Left colon (tissue), 2 donors: Measurements from ENCODE around the gene ASIC4. TPM values are rescaled to one million over a fixed set of nuclear protein-coding genes. Genes with fewer than 3 reads are reported as not detected.
A peak's percentile ranks its signal among the peaks of the same experiment; 100 is the strongest.

ENCODE experiments used
- ATAC-seq: fragments of 200-7000 bp; cut with Tn5 transposase; one replicate; pipeline ENCODE4 v1.9.1; 2020; ENCODE audit warnings: mild to moderate bottlenecking, moderate library complexity
- DNase-seq, 2 donors: peaks; one replicate each; pipeline ENCODE4 v3.0.0-alpha.2; 2020
- intact Hi-C, 2 donors: fragments of 100-400 bp; cut with DNase I in 1 of 2; cut with micrococcal nuclease in 1 of 2; formaldehyde crosslinking; loops; one replicate each; pipeline versions ENCODE4 v1.11.2 to v1.14.0; 2022; cut with DNase I, micrococcal nuclease
- total RNA-seq, 2 donors: library from RNA; stranded (reverse); fragmentation: NEBNext Ultra II Directional; extraction: Animal tissue kit (Norgen Biotek cat#: 25700); gene quantifications; one replicate each; pipeline ENCODE4 v1.2.1, GENCODE V29; 2021
- donor health status: DM: no; HTN: no; CAD: no.
- donor health status: DM: yes; HTN: yes; CAD: no.

The ASIC4 gene
- total RNA-seq, 2 donors from 2014 or later, result not detected

DNA sequence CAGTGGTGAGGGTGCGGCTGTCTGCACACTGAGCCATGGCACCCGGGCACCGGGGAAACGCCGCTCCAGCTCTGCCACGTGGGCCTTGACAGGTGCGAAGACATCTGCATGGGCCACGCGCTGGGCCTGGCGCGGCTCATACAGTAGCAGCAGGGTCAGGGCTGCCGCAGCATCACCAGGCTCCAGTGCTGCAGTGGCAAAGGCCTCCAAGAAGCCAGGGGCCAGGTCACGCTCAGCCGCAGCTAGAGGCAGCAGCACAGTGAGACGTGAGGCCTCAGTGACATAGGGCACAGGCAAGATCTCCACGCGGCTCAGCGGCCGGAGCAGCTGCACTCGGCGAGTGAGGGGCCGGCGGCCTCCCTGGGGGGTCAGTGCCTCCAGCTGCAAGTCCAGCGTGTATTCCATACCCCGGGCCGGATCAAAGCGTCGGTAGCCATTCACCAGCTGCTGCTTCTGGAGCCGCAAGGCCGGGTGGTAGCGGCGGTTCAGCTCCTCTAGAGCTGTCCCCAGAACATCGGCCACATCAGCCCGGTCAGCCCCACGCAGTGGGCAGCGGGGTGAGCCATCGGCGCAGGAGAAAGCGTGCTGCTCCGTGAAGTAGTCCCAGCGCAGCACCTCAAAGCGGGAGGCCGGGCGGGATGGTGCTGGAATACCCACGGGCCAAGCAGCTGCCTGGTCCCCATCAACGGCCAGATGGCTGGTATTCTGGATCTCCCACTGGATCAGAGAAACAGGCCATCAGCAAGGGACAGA, 25.8 kb downstream of the ASIC4 start:
- intact Hi-C loops, result loop anchor here (10.0 kb wide), 2 partner anchors 105 to 135 kb away; no protein-coding TSS in a partner anchor
- ATAC-seq (no peak), DNase-seq (no peak)

DNA sequence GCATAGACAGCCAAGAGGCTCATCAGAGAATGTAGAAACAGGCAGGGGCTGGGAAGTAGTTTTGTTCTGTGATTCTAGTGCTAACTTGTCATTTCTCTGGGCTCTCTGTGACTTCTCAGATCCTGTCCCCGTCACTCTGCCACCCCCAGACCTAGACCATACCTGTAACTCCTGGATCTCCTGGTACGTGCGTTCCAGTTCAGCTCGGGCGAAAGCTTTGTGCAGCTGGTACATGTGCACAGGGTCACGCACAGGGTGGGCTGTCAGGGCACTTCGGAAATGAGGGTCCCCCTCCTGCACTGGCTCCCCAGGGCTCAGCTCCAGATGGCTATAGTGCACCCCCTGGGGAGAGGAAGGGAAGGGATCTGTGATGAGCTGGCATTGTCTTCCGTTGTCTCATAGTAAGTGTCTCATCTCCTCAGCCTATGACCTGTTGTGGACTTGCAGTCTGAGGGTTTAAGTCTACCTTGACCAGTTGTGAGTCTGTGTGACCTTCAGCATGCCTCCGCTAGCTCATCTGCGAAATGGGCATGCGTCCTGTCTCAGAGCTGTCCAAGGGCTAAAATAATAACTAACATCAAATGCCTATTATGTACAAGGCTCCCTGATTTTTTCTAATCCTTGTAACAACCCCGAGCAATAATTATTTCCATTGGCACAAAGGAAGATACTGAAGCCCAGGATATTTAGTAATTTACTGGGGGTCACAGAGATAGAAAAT, 26.7 kb downstream of the ASIC4 start:
- intact Hi-C loops, result loop anchor here in 1 of 2 donors (10.0 kb wide), 1 partner anchor 104 kb away; no protein-coding TSS in a partner anchor
- no peak for ATAC-seq
- no peak for DNase-seq

DNA sequence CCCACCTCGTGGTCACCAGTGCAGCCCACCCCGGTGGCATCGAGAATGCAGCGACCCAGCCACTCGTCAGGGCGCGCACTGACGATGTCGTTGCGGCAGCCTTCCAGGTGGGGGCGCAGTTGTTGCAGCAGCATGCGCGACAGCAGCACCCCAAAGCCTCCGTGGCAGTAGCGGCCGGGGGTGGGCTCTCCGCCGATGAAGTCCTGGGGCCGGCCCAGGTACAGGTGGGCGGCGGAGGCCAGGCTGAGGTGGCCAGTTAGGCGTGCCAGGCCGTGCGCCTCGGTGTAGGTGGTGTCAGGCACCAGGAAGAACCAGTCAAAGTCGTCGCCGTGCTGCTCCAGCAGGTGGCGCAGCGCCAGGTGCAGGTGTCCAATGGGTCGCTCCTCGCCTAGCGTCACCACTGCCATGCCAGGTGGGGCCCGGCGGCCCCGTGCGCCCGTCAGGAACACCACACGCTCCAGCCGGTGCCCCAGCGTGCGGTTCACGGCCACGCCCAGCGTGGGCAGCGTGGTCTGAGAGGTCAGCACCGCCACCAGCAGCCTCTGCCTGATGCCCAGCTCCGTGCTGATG, 27.4 kb downstream of the ASIC4 start:
- peak; percentile 88 to 93 for DNase-seq
- intact Hi-C loops, result loop anchor here in 1 of 2 donors (10.0 kb wide), 1 partner anchor 103 kb away; no protein-coding TSS in a partner anchor
- ATAC-seq, result peak; percentile 61

DNA sequence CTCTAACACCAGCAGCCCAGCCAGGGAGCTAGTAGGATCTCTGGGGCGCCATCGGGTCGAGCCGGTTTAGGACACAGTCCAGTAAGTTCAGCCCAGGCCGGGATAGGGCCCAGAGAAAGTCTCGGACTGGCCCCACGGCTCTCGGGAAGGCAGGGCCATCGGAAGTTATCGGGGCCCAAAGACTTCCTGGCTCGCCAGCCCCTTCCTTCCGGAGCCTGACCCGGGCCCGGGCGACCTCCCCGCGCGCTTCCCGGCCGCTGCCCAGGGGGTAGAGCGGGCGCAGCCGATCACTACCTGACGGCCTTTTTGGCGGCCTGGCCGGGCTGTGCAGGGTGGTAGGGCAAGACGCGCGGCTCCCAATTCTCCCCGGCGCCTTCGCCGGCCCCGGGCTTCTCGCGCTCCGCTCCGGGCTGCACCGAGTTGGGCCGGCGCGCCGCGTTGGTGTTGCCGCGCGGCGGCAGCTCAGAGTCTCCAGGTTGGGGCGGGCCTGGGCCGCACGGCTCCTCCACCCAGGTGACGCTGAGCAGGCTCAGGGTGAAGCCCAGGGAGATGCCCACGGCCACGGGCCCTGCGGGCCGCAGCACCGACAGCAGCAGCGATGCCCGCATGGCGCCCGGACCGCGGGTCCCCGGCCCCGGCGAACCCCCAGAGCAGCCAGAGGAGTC, 28.8 kb downstream of the ASIC4 start:
- intact Hi-C loops, result loop anchor here in 1 of 2 donors (10.0 kb wide), 1 partner anchor 102 kb away; no protein-coding TSS in a partner anchor
- peak; percentile 45 for DNase-seq
- ATAC-seq, result peak; percentile 58

DNA sequence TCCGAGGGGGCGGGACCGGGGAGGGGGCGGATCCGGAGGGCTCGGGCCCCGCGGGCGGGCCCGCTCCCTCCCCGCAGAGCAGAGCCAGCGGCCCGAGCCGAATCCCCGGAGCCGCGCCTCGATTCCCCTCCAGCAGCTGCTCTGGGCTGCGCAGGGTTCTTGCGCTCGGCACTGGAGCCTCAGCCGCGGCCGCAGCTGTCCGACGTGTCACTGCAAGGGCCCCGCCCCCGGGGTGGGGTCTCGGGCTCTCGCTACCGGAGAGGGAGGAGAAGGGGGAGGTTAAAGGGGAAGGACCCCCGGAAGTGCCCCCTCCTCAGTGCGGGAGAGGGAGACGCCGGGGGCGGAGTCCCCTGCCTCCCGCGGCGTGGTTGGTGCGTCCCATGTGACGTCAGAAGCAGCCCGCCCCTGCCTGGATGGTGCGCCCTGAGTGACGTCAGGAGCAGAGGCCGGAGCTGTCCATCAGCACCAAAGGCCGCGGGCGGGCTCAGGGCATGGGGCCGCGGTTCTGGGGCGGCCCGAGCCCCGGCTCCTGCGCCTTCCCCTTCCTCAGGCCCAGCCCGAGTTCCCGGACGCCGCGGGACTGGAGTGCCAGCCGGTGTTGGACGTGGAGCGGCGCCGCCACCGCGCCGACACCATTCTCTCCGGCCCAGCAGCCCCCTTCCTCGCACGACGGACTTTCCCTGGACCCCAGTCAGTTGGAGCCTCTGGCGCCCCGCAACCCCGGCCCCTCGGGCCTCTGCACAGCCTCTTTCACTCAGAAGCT, 29.5 kb downstream of the ASIC4 start, which contains the start of the genes CHPF and TMEM198:
TSS of gene CHPF (minus strand) at position 214 of the 763 bp plus-strand sequence. CDS start 271 bp downstream, outside the sequence.
TSS of gene TMEM198 (plus strand) at position 433 of the 763 bp plus-strand sequence. CDS start 700 bp downstream, outside the sequence.
- DNase-seq (peak; percentile 98), ATAC-seq (peak; percentile 85)
- intact Hi-C loops, result loop anchor here in 1 of 2 donors (10.0 kb wide), 1 partner anchor 101 kb away; no protein-coding TSS in a partner anchor

- no peak for ATAC-seq
- intact Hi-C loops, result loop anchor here in 1 of 2 donors (10.0 kb wide), 1 partner anchor 100 kb away; no protein-coding TSS in a partner anchor
- DNase-seq, result no peak
These were observed 30.3 kb downstream of the ASIC4 start for GRCh38 chr2:219544567-219544966.

- DNase-seq, result no peak
- intact Hi-C loops, result loop anchor here in 1 of 2 donors (10.0 kb wide), 1 partner anchor 99 kb away; no protein-coding TSS in a partner anchor
- ATAC-seq, result no peak
These were observed 31.1 kb downstream of the ASIC4 start for GRCh38 chr2:219545295-219545942.

- ATAC-seq (peak; percentile 7), DNase-seq (no peak)
- intact Hi-C loops, result loop anchor here in 1 of 2 donors (10.0 kb wide), 1 partner anchor 99 kb away; no protein-coding TSS in a partner anchor
These were observed 31.7 kb downstream of the ASIC4 start for GRCh38 chr2:219545943-219546352.

GRCh38 chr2:219547621-219548020, 33.3 kb downstream of the ASIC4 start:
- intact Hi-C loops, result loop anchor here in 1 of 2 donors (10.0 kb wide), 1 partner anchor 97 kb away; no protein-coding TSS in a partner anchor
- no peak for DNase-seq
- no peak for ATAC-seq

- DNase-seq (no peak), ATAC-seq (no peak)
- intact Hi-C loops, result loop anchor here in 1 of 2 donors (10.0 kb wide), 1 partner anchor 96 kb away; no protein-coding TSS in a partner anchor
These were observed 34.7 kb downstream of the ASIC4 start for GRCh38 chr2:219548990-219549389.

DNA sequence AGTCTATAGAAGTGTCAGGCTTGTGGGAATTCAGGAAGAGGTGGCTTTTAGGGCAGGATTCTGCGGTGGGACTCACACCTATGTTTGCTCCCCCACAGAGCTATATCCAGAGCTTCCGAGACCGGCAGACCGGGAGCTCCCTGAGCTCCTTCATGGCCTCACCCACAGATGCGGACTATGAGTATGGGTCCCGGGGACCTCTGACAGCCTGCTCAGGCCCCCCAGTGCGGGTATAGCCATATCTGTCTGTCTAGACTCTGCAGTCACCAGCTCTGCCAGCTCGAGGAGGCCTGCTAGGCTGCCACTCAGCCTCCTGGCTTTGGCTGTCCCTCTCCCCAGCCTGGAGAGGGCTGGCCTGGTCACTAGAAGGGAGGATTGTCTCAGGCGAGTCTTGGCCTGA, 35.3 kb downstream of the ASIC4 start:
- no peak for ATAC-seq
- DNase-seq, result no peak
- intact Hi-C loops, result loop anchor here in 1 of 2 donors (10.0 kb wide), 1 partner anchor 95 kb away; no protein-coding TSS in a partner anchor

DNA sequence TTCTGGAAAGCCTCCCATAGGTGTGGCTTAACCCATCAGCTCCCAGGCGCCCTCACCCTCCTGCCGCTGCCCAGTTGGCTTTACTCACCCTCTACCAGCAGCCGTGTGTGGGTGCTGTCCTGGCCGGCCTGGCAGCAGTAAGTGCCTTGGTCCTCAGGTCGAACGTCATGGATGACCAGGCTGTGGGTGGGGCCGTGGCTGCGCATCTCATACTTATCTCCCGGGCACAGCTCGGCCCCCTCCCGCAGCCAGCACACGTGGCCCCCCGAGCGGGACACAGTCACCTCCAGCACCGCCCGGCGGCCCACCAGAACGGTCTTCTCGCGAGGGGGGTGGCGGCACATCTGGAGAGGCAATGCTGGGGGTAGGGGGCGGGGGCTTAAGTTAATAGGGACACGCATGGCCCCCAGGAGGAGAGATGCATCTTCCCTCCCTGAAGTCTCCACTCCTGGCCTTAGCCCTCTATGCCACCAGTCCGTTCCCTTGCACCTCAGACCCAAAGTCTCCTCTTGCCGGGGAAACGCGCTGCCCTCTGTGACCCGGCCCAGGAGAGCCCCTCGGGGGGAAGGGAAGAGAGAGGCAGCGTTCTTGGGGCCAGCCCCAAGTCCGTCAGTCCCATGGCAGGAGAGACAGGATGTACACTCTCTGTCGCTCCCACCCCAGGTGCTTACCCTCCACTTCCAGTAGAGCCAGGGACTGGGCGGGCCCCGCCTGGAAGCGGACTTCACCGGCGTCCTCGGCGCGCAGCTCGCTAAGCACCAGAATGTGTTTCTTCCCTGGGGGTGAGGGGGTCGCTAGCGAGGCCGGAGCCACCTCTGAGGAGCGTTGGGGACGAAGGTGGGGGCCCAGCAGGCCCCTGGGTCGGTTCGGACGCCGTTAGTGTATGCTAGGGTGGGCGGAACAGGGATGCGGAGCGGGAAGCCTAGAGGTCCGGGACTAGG, 37.4 kb downstream of the ASIC4 start:
- DNase-seq (no peak), ATAC-seq (peak; percentile 19)
- intact Hi-C loops, result no loop called here

DNA sequence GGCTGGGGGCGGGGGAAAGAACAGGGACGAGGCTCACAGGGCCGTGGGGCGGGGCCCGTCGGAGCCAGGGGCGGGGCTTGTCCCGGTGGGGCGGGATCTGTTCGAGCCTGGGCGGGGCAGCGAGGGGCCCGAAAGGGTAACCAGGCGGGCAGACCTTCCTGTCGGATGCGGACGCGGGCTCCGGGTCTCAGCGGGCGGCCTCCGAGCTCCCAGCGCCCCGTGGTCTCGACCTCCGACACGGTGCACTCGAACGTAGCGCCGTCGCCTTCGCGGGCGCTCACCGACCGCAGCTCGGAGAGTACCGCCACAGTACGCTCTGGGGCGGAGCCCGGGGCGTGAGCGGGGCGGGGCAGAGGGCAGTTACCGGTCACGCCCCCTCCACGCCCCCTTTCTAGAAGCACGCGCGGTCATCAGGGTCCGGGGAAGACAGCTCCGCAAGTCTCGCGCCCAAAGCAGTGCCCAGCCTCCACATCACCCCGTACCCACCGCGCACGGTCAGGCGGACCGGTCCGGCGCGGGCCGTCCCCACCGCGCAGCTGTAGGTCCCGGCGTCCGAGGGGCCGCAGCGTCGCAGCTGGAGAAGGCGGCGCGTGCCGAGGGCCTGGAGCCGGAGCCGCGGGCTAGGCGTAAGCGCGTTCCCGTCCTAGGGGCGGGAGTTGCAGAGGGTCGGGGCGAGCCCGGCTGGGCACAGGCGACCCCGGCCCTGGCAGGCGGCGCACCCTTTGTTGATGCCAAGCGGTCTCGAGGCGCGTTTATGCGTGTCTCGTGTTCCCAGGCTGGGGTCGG, 38.3 kb downstream of the ASIC4 start:
- intact Hi-C loops, result no loop called here
- ATAC-seq, result peak; percentile 97
- DNase-seq, result peak; percentile 82 to 93

DNA sequence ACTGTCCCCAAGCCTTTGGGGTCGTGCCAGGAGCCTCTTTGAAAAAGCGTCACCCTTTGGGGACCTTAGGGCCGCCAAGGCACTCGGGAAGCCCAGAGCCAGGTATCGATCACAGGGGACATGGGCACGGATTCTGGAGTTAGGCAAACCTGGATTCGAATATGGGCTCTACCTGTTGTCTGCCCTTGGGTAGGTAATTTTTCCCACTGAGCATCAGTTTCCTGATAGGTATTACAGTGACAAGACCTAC, 38.8 kb downstream of the ASIC4 start:
- ATAC-seq (no peak), DNase-seq (no peak)
- intact Hi-C loops, result no loop called here

GRCh38 chr2:219553463-219553963, 39.2 kb downstream of the ASIC4 start:
- intact Hi-C loops, result no loop called here
- no peak for DNase-seq
- no peak for ATAC-seq
